ENCODE measurements around the gene SERPINB4.

GRCh38 chr18:63603772-63604171 lies 40.3 kb downstream of the SERPINB4 start:
- TF ChIP-seq CTCF (conservative IDR thresholded peaks at IDR 0.05; ENCODE audit: low read length) (no peak), EZH2phosphoT487 (IDR thresholded peaks at IDR 0.05; ENCODE audit: borderline replicate concordance, low read depth, low read length) (no peak)
